ENCODE results near the gene SLC6A3. TPM values are rescaled to one million over a fixed set of nuclear protein-coding genes. Genes with fewer than 3 reads are reported as not detected.

Gene SLC6A3
- total RNA-seq, 1 experiment from 2014 or later, result not detected

DNA sequence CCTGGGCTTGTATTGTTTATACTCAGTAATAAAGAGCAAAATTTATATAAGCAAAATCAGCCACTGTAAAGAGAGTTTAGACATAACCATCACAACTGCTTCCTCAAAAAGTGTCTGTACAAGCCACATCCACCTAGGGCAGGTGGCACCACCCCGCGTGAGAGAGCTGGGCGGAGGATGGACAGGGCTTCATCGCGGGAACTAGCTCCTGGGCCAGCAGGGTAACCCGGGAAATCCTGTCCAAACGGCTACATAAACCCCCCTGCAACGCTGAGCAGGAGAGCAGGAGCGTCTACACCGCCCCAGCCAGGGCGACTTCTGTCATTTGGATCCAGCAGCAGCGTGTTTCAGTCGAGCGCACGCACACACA lies 1.3 kb downstream of the SLC6A3 start:
- no peaks in the 10 kb centered on the region for H3K36me3 ChIP-seq (ENCODE audit: control insufficient read depth, insufficient read depth, low read length)
- ChIA-PET POLR2A (no interaction called here), CTCF (no interaction called here)
- intact Hi-C loops (cut with micrococcal nuclease; ENCODE audit: unreplicated experiment), result no loop called here
- no peak for DNase-seq
- TF ChIP-seq, protein P1, sequence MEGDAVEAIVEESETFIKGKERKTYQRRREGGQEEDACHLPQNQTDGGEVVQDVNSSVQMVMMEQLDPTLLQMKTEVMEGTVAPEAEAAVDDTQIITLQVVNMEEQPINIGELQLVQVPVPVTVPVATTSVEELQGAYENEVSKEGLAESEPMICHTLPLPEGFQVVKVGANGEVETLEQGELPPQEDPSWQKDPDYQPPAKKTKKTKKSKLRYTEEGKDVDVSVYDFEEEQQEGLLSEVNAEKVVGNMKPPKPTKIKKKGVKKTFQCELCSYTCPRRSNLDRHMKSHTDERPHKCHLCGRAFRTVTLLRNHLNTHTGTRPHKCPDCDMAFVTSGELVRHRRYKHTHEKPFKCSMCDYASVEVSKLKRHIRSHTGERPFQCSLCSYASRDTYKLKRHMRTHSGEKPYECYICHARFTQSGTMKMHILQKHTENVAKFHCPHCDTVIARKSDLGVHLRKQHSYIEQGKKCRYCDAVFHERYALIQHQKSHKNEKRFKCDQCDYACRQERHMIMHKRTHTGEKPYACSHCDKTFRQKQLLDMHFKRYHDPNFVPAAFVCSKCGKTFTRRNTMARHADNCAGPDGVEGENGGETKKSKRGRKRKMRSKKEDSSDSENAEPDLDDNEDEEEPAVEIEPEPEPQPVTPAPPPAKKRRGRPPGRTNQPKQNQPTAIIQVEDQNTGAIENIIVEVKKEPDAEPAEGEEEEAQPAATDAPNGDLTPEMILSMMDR (IDR thresholded peaks at IDR 0.05; ENCODE audit: insufficient read depth in 1 of 2, low read depth in 1 of 2, low read length in 1 of 2, severe bottlenecking in 1 of 2, unreplicated experiment in 1 of 2), result no peak
- no peak overlapping the region for H3K4me3 ChIP-seq (ENCODE audit: low read depth, low read length)
- no TSS peak for BruUV-seq (replicated peaks)
- H3K9me3 ChIP-seq, result no peaks in the 10 kb centered on the region
- H3K9me3 Mint-ChIP-seq (ENCODE audit: unreplicated experiment), result peaks cover 17% of the 10 kb centered on the region
- H3K27ac Mint-ChIP-seq (ENCODE audit: unreplicated experiment), result no peak overlapping the region
- H3K36me3 Mint-ChIP-seq (ENCODE audit: insufficient read depth, unreplicated experiment), result no peaks in the 10 kb centered on the region
- peaks cover 7% of the 10 kb centered on the region for H3K27me3 Mint-ChIP-seq (ENCODE audit: insufficient read depth, unreplicated experiment)
- no peaks in the 10 kb centered on the region for H3K4me1 ChIP-seq
- H3K27me3 ChIP-seq (replicated peaks; ENCODE audit: control insufficient read depth, insufficient read depth, low read length), result no peaks in the 10 kb centered on the region
- H3K4me3 Mint-ChIP-seq (ENCODE audit: unreplicated experiment), result no peak overlapping the region
- H3K4me1 Mint-ChIP-seq (ENCODE audit: low read depth, unreplicated experiment), result no peaks in the 10 kb centered on the region

DNA sequence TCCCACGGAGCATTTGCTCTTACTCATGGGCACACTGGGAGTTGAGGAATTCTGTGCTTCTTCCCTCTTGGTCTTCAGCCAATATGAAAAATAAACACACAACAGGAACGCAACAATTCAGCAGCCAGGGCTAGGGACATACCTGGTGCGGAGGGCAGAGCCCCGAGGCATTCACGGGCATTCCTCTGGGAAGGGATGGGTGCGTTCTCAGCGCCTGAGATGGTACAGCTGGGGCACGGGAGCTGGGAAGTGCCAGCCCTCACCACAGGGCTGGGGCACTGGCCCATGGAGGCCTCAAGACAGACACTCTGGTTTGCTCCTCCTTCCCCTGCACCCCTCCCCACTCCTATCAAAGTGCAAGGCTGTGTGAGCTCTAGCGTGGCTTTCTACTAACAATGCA lies 2.1 kb downstream of the SLC6A3 start:
- no peaks in the 10 kb centered on the region for H3K27me3 ChIP-seq (replicated peaks; ENCODE audit: control insufficient read depth, insufficient read depth, low read length)
- POLR2A ChIA-PET, result no interaction called here
- intact Hi-C loops (cut with micrococcal nuclease; ENCODE audit: unreplicated experiment), result no loop called here

DNA sequence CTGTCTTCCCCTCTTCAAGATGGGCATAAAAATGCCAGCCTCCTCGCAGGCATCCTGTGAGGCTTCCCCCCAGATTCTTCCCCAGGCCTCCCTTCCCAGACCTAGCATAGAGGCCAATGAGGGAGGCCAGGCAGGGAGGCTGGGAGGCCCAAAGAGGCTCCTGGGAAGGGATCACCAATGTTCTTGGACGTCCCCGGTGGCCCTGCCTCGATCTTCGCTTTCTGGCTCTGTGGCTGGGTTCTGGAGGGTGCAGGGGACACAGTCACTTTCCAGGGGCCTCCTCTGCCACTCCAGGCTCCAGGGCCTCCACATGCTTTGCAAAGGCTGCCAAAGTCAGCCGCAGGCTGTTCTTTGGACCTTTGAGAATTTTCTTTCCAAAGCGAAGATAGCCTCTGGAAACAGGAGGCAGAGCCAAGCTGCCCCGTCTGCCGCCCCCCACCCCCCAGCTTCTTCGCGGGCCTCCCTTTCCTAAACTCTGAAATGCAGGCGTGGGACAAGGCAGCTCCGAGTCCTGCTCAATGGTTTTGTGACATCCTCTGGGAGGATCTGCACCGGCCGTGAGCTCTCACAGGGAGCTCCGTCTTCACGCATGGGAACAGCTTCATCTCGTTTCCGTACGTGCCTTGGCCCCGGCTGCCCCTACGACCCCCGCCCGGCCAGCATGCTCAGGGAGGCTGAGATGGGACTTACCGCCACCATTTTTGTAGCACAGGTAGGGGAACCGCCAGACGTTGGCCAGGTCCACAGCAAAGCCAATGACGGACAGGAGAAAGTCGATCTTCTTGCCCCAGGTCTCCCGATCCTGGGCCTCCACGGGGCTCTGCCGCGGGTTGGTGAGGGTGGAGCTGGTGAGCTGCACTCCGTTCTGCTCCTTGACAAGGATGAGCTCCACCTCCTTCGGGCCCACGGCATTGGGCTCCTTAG lies 2.8 kb downstream of the SLC6A3 start:
- TF ChIP-seq, protein P1 (IDR thresholded peaks at IDR 0.05; ENCODE audit: insufficient read depth in 1 of 2, low read depth in 1 of 2, low read length in 1 of 2, severe bottlenecking in 1 of 2, unreplicated experiment in 1 of 2), result no peak
- peak in 1 of 2 experiments; percentile 20 for DNase-seq
- intact Hi-C loops (cut with micrococcal nuclease; ENCODE audit: unreplicated experiment), result no loop called here
- Mint-ChIP-seq H3K4me3 (ENCODE audit: unreplicated experiment) (no peak overlapping the region), H3K27me3 (ENCODE audit: insufficient read depth, unreplicated experiment) (peaks cover 7% of the 10 kb centered on the region), H3K4me1 (ENCODE audit: low read depth, unreplicated experiment) (peaks cover under 1% of the 10 kb centered on the region), H3K9me3 (ENCODE audit: unreplicated experiment) (peaks cover 17% of the 10 kb centered on the region), H3K27ac (ENCODE audit: unreplicated experiment) (no peak overlapping the region), H3K36me3 (ENCODE audit: insufficient read depth, unreplicated experiment) (no peaks in the 10 kb centered on the region)
- Histone ChIP-seq H3K9me3 (no peaks in the 10 kb centered on the region), H3K27me3 (replicated peaks; ENCODE audit: control insufficient read depth, insufficient read depth, low read length) (no peaks in the 10 kb centered on the region), H3K4me3 (ENCODE audit: low read depth, low read length) (no peak overlapping the region), H3K36me3 (ENCODE audit: control insufficient read depth, insufficient read depth, low read length) (no peaks in the 10 kb centered on the region), H3K4me1 (0 out of 2 replicates have a peak, but pooled peaks cover under 1% of the 10 kb centered on the region)
- ChIA-PET CTCF (no interaction called here), POLR2A (no interaction called here)
- no TSS peak for BruUV-seq (replicated peaks)

More for the DNA sequence above, 2.1 kb downstream of the SLC6A3 start:
- no peaks in the 10 kb centered on the region for H3K4me1 Mint-ChIP-seq (ENCODE audit: low read depth, unreplicated experiment)
- H3K4me3 Mint-ChIP-seq (ENCODE audit: unreplicated experiment), result no peak overlapping the region
- Histone ChIP-seq H3K4me1 (no peaks in the 10 kb centered on the region), H3K4me3 (ENCODE audit: low read depth, low read length) (no peak overlapping the region), H3K36me3 (ENCODE audit: control insufficient read depth, insufficient read depth, low read length) (no peaks in the 10 kb centered on the region), H3K9me3 (no peaks in the 10 kb centered on the region)
- H3K36me3 Mint-ChIP-seq (ENCODE audit: insufficient read depth, unreplicated experiment), result no peaks in the 10 kb centered on the region
- H3K9me3 Mint-ChIP-seq (ENCODE audit: unreplicated experiment), result peaks cover 17% of the 10 kb centered on the region
- H3K27me3 Mint-ChIP-seq (ENCODE audit: insufficient read depth, unreplicated experiment), result peaks cover 7% of the 10 kb centered on the region
- TF ChIP-seq, protein P1 (IDR thresholded peaks at IDR 0.05; ENCODE audit: insufficient read depth in 1 of 2, low read depth in 1 of 2, low read length in 1 of 2, severe bottlenecking in 1 of 2, unreplicated experiment in 1 of 2), result no peak
- CTCF ChIA-PET, result no interaction called here
- DNase-seq, result no peak
- no peak overlapping the region for H3K27ac Mint-ChIP-seq (ENCODE audit: unreplicated experiment)
- no TSS peak for BruUV-seq (replicated peaks)

Measured in Caco-2 (cell line).